ENCODE data around the gene PAM16. TPM values are rescaled to one million over a fixed set of nuclear protein-coding genes. Genes with fewer than 3 reads are reported as not detected.

PAM16 gene
- total and polyA plus RNA-seq, 4 donors = 14.0 to 70.5 (median 29.6) TPM

DNA sequence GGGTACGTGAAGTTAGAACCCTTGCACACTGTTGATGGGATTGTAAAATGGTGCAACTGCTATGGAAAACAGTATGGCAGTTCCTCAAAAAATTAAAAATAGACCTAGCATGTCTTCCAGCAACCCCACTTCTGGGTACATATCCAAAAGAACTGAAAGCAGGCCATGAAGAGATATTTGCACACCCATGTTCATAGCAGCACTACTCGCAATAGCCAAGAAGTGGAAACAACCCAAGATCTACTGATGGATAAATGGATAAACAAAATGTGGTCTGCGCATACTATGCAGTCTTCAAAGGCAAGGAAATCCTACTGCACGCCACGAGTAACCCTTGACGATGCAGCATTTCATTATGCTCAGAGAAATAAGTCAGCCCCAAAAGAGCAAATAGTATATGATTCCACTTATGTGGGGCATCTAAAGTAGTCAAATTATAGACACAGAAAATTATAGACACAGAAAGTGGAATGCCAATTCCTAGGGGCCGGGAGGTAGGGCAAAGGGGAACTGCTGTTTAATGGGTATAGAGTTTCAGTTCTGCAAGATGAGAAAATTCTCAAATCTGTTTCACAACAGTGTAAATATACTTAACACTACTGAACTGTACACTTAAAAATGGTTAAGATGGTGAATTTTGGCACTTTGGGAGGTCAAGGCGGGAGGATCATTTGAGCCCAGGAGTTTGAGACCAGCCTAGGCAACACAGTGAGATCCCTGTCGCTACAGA, 48.0 kb upstream of the PAM16 start:
- Histone ChIP-seq H3K9me3 (ENCODE audit: control insufficient read depth in 4 of 4, low read length in 3 of 4) (no peaks in the 10 kb centered on the region), H3K27ac (ENCODE audit: low read depth in 1 of 2, low read length in 2 of 2) (no peak overlapping the region), H3K36me3 (ENCODE audit: control insufficient read depth in 4 of 4, insufficient read depth in 3 of 4, low read depth in 1 of 4, low read length in 3 of 4) (peaks cover 0 to 11% (median 0%) of the 10 kb centered on the region in 4 donors), H3K9ac (ENCODE audit: low read depth in 1 of 2, low read length in 2 of 2) (no peak overlapping the region), H3K27me3 (ENCODE audit: control insufficient read depth in 4 of 4, insufficient read depth in 4 of 4, low read length in 3 of 4) (no peaks in the 10 kb centered on the region), H3K4me3 (ENCODE audit: low read depth in 1 of 3, low read length in 3 of 3) (no peak overlapping the region), H3K4me1 (ENCODE audit: control insufficient read depth in 4 of 4, insufficient read depth in 4 of 4, low read length in 3 of 4) (peaks cover 0 to 6% (median 0%) of the 10 kb centered on the region in 4 donors)
- 92% methylated on average over 9 of the region's 9 CpGs for WGBS
- TF ChIP-seq TAF1 (conservative IDR thresholded peaks at IDR 0.05) = no peak
- TF ChIP-seq, protein P1, sequence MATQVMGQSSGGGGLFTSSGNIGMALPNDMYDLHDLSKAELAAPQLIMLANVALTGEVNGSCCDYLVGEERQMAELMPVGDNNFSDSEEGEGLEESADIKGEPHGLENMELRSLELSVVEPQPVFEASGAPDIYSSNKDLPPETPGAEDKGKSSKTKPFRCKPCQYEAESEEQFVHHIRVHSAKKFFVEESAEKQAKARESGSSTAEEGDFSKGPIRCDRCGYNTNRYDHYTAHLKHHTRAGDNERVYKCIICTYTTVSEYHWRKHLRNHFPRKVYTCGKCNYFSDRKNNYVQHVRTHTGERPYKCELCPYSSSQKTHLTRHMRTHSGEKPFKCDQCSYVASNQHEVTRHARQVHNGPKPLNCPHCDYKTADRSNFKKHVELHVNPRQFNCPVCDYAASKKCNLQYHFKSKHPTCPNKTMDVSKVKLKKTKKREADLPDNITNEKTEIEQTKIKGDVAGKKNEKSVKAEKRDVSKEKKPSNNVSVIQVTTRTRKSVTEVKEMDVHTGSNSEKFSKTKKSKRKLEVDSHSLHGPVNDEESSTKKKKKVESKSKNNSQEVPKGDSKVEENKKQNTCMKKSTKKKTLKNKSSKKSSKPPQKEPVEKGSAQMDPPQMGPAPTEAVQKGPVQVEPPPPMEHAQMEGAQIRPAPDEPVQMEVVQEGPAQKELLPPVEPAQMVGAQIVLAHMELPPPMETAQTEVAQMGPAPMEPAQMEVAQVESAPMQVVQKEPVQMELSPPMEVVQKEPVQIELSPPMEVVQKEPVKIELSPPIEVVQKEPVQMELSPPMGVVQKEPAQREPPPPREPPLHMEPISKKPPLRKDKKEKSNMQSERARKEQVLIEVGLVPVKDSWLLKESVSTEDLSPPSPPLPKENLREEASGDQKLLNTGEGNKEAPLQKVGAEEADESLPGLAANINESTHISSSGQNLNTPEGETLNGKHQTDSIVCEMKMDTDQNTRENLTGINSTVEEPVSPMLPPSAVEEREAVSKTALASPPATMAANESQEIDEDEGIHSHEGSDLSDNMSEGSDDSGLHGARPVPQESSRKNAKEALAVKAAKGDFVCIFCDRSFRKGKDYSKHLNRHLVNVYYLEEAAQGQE (IDR thresholded peaks at IDR 0.05) = no peak
- TF ChIP-seq RXRA (IDR thresholded peaks at IDR 0.05) = no peak
- TF ChIP-seq, protein P2, sequence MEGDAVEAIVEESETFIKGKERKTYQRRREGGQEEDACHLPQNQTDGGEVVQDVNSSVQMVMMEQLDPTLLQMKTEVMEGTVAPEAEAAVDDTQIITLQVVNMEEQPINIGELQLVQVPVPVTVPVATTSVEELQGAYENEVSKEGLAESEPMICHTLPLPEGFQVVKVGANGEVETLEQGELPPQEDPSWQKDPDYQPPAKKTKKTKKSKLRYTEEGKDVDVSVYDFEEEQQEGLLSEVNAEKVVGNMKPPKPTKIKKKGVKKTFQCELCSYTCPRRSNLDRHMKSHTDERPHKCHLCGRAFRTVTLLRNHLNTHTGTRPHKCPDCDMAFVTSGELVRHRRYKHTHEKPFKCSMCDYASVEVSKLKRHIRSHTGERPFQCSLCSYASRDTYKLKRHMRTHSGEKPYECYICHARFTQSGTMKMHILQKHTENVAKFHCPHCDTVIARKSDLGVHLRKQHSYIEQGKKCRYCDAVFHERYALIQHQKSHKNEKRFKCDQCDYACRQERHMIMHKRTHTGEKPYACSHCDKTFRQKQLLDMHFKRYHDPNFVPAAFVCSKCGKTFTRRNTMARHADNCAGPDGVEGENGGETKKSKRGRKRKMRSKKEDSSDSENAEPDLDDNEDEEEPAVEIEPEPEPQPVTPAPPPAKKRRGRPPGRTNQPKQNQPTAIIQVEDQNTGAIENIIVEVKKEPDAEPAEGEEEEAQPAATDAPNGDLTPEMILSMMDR (IDR thresholded peaks at IDR 0.05; ENCODE audit: low read depth, low read length, missing input control) = no peak
- no peak for TF ChIP-seq ZBTB33 (IDR thresholded peaks at IDR 0.05)
- no peak for TF ChIP-seq EGR1 (IDR thresholded peaks at IDR 0.05; ENCODE audit: low read depth in 2 of 2)
- no peak for TF ChIP-seq FOXA1 (IDR thresholded peaks at IDR 0.05)
- TF ChIP-seq, protein P3, sequence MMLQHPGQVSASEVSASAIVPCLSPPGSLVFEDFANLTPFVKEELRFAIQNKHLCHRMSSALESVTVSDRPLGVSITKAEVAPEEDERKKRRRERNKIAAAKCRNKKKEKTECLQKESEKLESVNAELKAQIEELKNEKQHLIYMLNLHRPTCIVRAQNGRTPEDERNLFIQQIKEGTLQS (IDR thresholded peaks at IDR 0.05) = no peak
- no peak for TF ChIP-seq HNF4A (conservative IDR thresholded peaks at IDR 0.05)
- no peak for TF ChIP-seq JUND (IDR thresholded peaks at IDR 0.05)
- TF ChIP-seq SP1 (IDR thresholded peaks at IDR 0.05) = no peak
- TF ChIP-seq, protein P4, sequence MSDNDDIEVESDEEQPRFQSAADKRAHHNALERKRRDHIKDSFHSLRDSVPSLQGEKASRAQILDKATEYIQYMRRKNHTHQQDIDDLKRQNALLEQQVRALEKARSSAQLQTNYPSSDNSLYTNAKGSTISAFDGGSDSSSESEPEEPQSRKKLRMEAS (IDR thresholded peaks at IDR 0.05) = no peak
- TF ChIP-seq NR2F2 (IDR thresholded peaks at IDR 0.05) = no peak
- DNase-seq (ENCODE audit: low spot score) = no peak
